Measurements from ENCODE around the gene TOMM7. TPM values are rescaled to one million over a fixed set of nuclear protein-coding genes. Genes with fewer than 3 reads are reported as not detected.
"Not testable (repeated sequence)": the region's sequence is repeated elsewhere in the genome, so short reads cannot be mapped to it uniquely, and the experiment has no call there.

Gene TOMM7
- total RNA-seq, 1 donor from 2014 or later = 191 TPM

GRCh38 chr7:22842973-22843372 is 20.3 kb upstream of the TOMM7 start:
- Mint-ChIP-seq H3K9me3 (ENCODE audit: unreplicated experiment) (no peaks in the 10 kb centered on the region), H3K36me3 (ENCODE audit: low read depth, unreplicated experiment) (peaks cover 3% of the 10 kb centered on the region), H3K27ac (ENCODE audit: unreplicated experiment) (peak overlapping the region; percentile 72), H3K27me3 (ENCODE audit: unreplicated experiment) (no peaks in the 10 kb centered on the region), H3K4me3 (ENCODE audit: unreplicated experiment) (peak overlapping the region; percentile 25), H3K4me1 (ENCODE audit: unreplicated experiment) (peaks cover 22% of the 10 kb centered on the region)
- no peak for DNase-seq (ENCODE audit: low spot score)
- no peak for TF ChIP-seq CTCF (IDR thresholded peaks at IDR 0.05; ENCODE audit: unreplicated experiment)

GRCh38 chr7:22842383-22842941 is 19.8 kb upstream of the TOMM7 start:
- Mint-ChIP-seq H3K4me3 (ENCODE audit: unreplicated experiment) (no peak overlapping the region), H3K27me3 (ENCODE audit: unreplicated experiment) (no peaks in the 10 kb centered on the region), H3K4me1 (ENCODE audit: unreplicated experiment) (peaks cover 22% of the 10 kb centered on the region), H3K27ac (ENCODE audit: unreplicated experiment) (peak overlapping the region; percentile 96), H3K36me3 (ENCODE audit: low read depth, unreplicated experiment) (peaks cover 3% of the 10 kb centered on the region), H3K9me3 (ENCODE audit: unreplicated experiment) (no peaks in the 10 kb centered on the region)
- DNase-seq (ENCODE audit: low spot score) = no peak
- TF ChIP-seq CTCF (IDR thresholded peaks at IDR 0.05; ENCODE audit: unreplicated experiment) = no peak

GRCh38 chr7:22841954-22842353 is 19.3 kb upstream of the TOMM7 start:
- no peak for DNase-seq (ENCODE audit: low spot score)
- no peak overlapping the region for H3K4me3 Mint-ChIP-seq (ENCODE audit: unreplicated experiment)
- no peak for TF ChIP-seq CTCF (IDR thresholded peaks at IDR 0.05; ENCODE audit: unreplicated experiment)
- H3K9me3 Mint-ChIP-seq (ENCODE audit: unreplicated experiment) = no peaks in the 10 kb centered on the region
- peaks cover 3% of the 10 kb centered on the region for H3K36me3 Mint-ChIP-seq (ENCODE audit: low read depth, unreplicated experiment)
- peak overlapping the region; percentile 96 for H3K27ac Mint-ChIP-seq (ENCODE audit: unreplicated experiment)
- peaks cover 22% of the 10 kb centered on the region for H3K4me1 Mint-ChIP-seq (ENCODE audit: unreplicated experiment)
- H3K27me3 Mint-ChIP-seq (ENCODE audit: unreplicated experiment) = no peaks in the 10 kb centered on the region

GRCh38 chr7:22837308-22837707 is 14.7 kb upstream of the TOMM7 start:
- Mint-ChIP-seq H3K27ac (ENCODE audit: unreplicated experiment) (no peak overlapping the region), H3K27me3 (ENCODE audit: unreplicated experiment) (no peaks in the 10 kb centered on the region), H3K9me3 (ENCODE audit: unreplicated experiment) (no peaks in the 10 kb centered on the region), H3K36me3 (ENCODE audit: low read depth, unreplicated experiment) (peaks cover 1% of the 10 kb centered on the region), H3K4me1 (ENCODE audit: unreplicated experiment) (peaks cover 4% of the 10 kb centered on the region), H3K4me3 (ENCODE audit: unreplicated experiment) (no peak overlapping the region)
- TF ChIP-seq CTCF (IDR thresholded peaks at IDR 0.05; ENCODE audit: unreplicated experiment) = no peak
- no peak for DNase-seq (ENCODE audit: low spot score)

GRCh38 chr7:22836506-22836905 is 13.9 kb upstream of the TOMM7 start:
- not testable (repeated sequence) for H3K4me3 Mint-ChIP-seq (ENCODE audit: unreplicated experiment); H3K4me1 Mint-ChIP-seq (ENCODE audit: unreplicated experiment); H3K27me3 Mint-ChIP-seq (ENCODE audit: unreplicated experiment); DNase-seq (ENCODE audit: low spot score); H3K27ac Mint-ChIP-seq (ENCODE audit: unreplicated experiment); H3K36me3 Mint-ChIP-seq (ENCODE audit: low read depth, unreplicated experiment); H3K9me3 Mint-ChIP-seq (ENCODE audit: unreplicated experiment)
